ENCODE data around the gene TMEM44.

TMEM44 gene

GRCh38 chr3:194539498-194539897, 93.7 kb downstream of the TMEM44 start:
- Histone ChIP-seq H3K9me3 (ENCODE audit: insufficient read depth, low read length) (peaks cover 6% of the 10 kb centered on the region; the same call in 1 of the 2 replicates), H4K20me1 (ENCODE audit: low read depth, low read length) (no peaks in the 10 kb centered on the region), H3K4me3 (ENCODE audit: insufficient read depth, low read length, poor library complexity, severe bottlenecking) (no peak overlapping the region), H3K9me2 (replicated peaks; ENCODE audit: insufficient read depth, low read length) (no peaks in the 10 kb centered on the region), H3K9ac (ENCODE audit: low read length) (no peak overlapping the region), H3F3A (ENCODE audit: insufficient read depth) (no peaks in the 10 kb centered on the region), H3K4me2 (ENCODE audit: low read depth, low read length, poor library complexity, severe bottlenecking) (no peak overlapping the region), H3K36me3 (ENCODE audit: low read length) (no peaks in the 10 kb centered on the region), H3K27me3 (ENCODE audit: low read length) (no peaks in the 10 kb centered on the region), H3K79me2 (ENCODE audit: insufficient read depth, low read length) (no peaks in the 10 kb centered on the region), H3K27ac (ENCODE audit: low read depth, low read length) (no peak overlapping the region), H2AFZ (ENCODE audit: low read depth, low read length, severe bottlenecking) (no peak overlapping the region)
- TF ChIP-seq CTCF (IDR thresholded peaks at IDR 0.05; ENCODE audit: insufficient read depth, low read length, poor library complexity, severe bottlenecking), result no peak
- TF ChIP-seq EZH2phosphoT487 (conservative IDR thresholded peaks at IDR 0.05; ENCODE audit: low read length), result no peak

GRCh38 chr3:194537732-194538247, 95.4 kb downstream of the TMEM44 start:
- H3K9me3 ChIP-seq (ENCODE audit: insufficient read depth, low read length), result peaks cover 13% of the 10 kb centered on the region; the same call in 1 of the 2 replicates
- H3K9ac ChIP-seq (ENCODE audit: low read length), result no peak overlapping the region
- H3K36me3 ChIP-seq (ENCODE audit: low read length), result no peaks in the 10 kb centered on the region
- H3K27ac ChIP-seq (ENCODE audit: low read depth, low read length), result no peak overlapping the region
- no peaks in the 10 kb centered on the region for H3K27me3 ChIP-seq (ENCODE audit: low read length)
- H2AFZ ChIP-seq (ENCODE audit: low read depth, low read length, severe bottlenecking), result no peak overlapping the region
- H3K4me2 ChIP-seq (ENCODE audit: low read depth, low read length, poor library complexity, severe bottlenecking), result no peak overlapping the region
- no peak for TF ChIP-seq CTCF (IDR thresholded peaks at IDR 0.05; ENCODE audit: insufficient read depth, low read length, poor library complexity, severe bottlenecking)
- no peak for TF ChIP-seq EZH2phosphoT487 (conservative IDR thresholded peaks at IDR 0.05; ENCODE audit: low read length)
- no peaks in the 10 kb centered on the region for H3K79me2 ChIP-seq (ENCODE audit: insufficient read depth, low read length)
- no peaks in the 10 kb centered on the region for H3F3A ChIP-seq (ENCODE audit: insufficient read depth)
- no peak overlapping the region for H3K4me3 ChIP-seq (ENCODE audit: insufficient read depth, low read length, poor library complexity, severe bottlenecking)
- H4K20me1 ChIP-seq (ENCODE audit: low read depth, low read length), result no peaks in the 10 kb centered on the region
- no peaks in the 10 kb centered on the region for H3K9me2 ChIP-seq (replicated peaks; ENCODE audit: insufficient read depth, low read length)
